IgD-negative memory B cell (primary cell): Measurements from ENCODE around the gene GPATCH3. TPM values are rescaled to one million over a fixed set of nuclear protein-coding genes. Genes with fewer than 3 reads are reported as not detected.

Experiments used
- H3K27ac Mint-ChIP-seq, 3 donors: one replicate each; pipeline ENCODE4 v1.8.0; 2020 to 2022; ENCODE audit warnings: mild to moderate bottlenecking in 3 of 3, mixed read lengths in 3 of 3, moderate library complexity in 1 of 3
- H3K27me3 Mint-ChIP-seq: one replicate; pipeline ENCODE4 v1.8.0; 2021; ENCODE audit warnings: mixed read lengths
- H3K36me3 Mint-ChIP-seq: one replicate; pipeline ENCODE4 v1.8.0; 2020; ENCODE audit warnings: mild to moderate bottlenecking, mixed read lengths
- H3K4me1 Mint-ChIP-seq, 3 donors: one replicate each; pipeline ENCODE4 v1.8.0; 2020 to 2022; ENCODE audit warnings: mixed read lengths in 3 of 3, mild to moderate bottlenecking in 1 of 3
- H3K4me3 Mint-ChIP-seq, 4 donors: one replicate each; pipeline ENCODE4 v1.8.0; 2020 to 2022; ENCODE audit warnings: mild to moderate bottlenecking in 4 of 4, mixed read lengths in 4 of 4, moderate library complexity in 3 of 4
- H3K9me3 Mint-ChIP-seq, 3 donors: one replicate each; pipeline ENCODE4 v1.8.0; 2020 to 2021; ENCODE audit warnings: mixed read lengths in 3 of 3, mild to moderate bottlenecking in 1 of 3
- polyA plus RNA-seq: library from polyadenylated mRNA; unstranded; fragments of 300-500 nt; fragmentation: Illumina TruSeq; gene quantifications from one replicate; pipeline ENCODE4 v1.2.3, GENCODE V29; 2021

Gene GPATCH3
- polyA plus RNA-seq, 1 donor from 2014 or later = 22.1 TPM

GRCh38 chr1:26863685-26864077 lies 36.6 kb downstream of the GPATCH3 start:
- peak overlapping the region; percentile 86 to 97 (median 96) for H3K4me3 Mint-ChIP-seq
- peak overlapping the region in 2 of 3 donors; percentile 56 to 79 for H3K27ac Mint-ChIP-seq
- no peaks in the 10 kb centered on the region for H3K9me3 Mint-ChIP-seq
- peaks cover 1% of the 10 kb centered on the region for H3K27me3 Mint-ChIP-seq
- H3K4me1 Mint-ChIP-seq = peaks cover 10 to 13% (median 11%) of the 10 kb centered on the region in 3 donors
- peaks cover 1% of the 10 kb centered on the region for H3K36me3 Mint-ChIP-seq

GRCh38 chr1:26862781-26863684 lies 37.2 kb downstream of the GPATCH3 start, which contains the start of gene SFN:
SFN (plus strand) TSS chr1:26863149; CDS start chr1:26863213, 64 bp downstream.
- Mint-ChIP-seq H3K4me1 (peaks cover 10 to 13% (median 11%) of the 10 kb centered on the region in 3 donors), H3K27me3 (peaks cover 1% of the 10 kb centered on the region), H3K27ac (peak within 1 kb of the TSS; percentile 56 to 79 (median 57)), H3K4me3 (peak within 1 kb of the TSS; percentile 86 to 97 (median 96)), H3K9me3 (no peaks in the 10 kb centered on the region), H3K36me3 (peaks cover 1% of the 10 kb centered on the region)

DNA sequence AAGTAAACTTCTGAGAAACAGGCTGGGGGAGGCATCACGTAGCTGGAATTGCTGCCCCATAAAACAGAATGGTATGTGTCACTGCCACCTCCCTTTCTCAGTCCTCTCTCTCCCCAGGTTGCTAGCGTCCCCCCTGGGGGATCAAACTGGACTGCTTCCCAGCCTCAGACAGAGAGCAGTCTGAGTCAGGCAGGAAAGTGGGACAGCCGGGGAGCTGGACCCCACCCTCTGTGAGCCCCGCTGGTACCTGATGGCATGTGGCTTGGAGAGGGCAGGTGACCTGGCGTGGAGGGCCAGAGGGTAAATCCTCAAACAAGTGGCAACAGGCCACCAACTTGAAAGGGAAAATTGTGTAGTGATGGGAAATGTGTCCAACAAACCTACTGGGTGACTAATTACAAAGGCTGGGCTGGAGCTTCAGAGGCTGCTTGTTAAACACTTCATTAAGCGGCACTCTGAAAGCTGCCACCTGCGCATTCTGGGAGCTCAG lies 38.3 kb downstream of the GPATCH3 start:
- Mint-ChIP-seq H3K9me3 (no peaks in the 10 kb centered on the region), H3K4me1 (peaks cover 10 to 13% (median 11%) of the 10 kb centered on the region in 3 donors), H3K36me3 (peaks cover 1% of the 10 kb centered on the region), H3K27me3 (peaks cover 1% of the 10 kb centered on the region), H3K4me3 (peak overlapping the region in 2 of 4 donors; percentile 68 to 86), H3K27ac (no peak overlapping the region)

DNA sequence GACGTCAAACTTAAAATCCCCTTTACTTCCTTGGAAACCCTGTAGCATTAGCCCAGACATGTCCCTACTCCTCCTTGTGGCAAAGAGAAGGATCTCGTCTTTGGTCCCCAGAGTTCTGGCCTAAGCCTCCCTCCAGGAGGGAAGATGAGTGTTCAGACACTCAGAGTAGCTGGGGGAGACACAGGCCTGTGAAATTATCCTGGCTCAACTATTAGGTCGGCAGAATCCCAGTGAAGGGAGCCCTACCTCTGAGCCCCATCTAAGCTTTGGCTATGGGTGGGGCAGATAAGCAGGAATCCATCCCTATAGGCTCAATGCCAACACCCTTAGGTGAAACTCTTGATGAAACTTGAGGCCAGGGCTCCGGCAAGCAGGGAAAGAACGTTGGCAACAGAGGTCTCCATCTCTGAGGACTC lies 39.0 kb downstream of the GPATCH3 start:
- Mint-ChIP-seq H3K9me3 (no peaks in the 10 kb centered on the region), H3K4me3 (peak overlapping the region in 1 of 4 donors; percentile 40), H3K36me3 (peaks cover 1% of the 10 kb centered on the region), H3K27me3 (peaks cover 1% of the 10 kb centered on the region), H3K27ac (peak overlapping the region in 1 of 3 donors; percentile 32), H3K4me1 (peaks cover 10 to 13% (median 11%) of the 10 kb centered on the region in 3 donors)

- H3K4me3 Mint-ChIP-seq = no peak overlapping the region
- no peak overlapping the region for H3K27ac Mint-ChIP-seq
- peaks cover under 1 to 8% (median 6%) of the 10 kb centered on the region in 3 donors for H3K4me1 Mint-ChIP-seq
- H3K9me3 Mint-ChIP-seq = no peaks in the 10 kb centered on the region
- H3K36me3 Mint-ChIP-seq = peaks cover 7% of the 10 kb centered on the region
- peaks cover under 1% of the 10 kb centered on the region for H3K27me3 Mint-ChIP-seq
These were observed 41.2 kb downstream of the GPATCH3 start for GRCh38 chr1:26858891-26859640.

DNA sequence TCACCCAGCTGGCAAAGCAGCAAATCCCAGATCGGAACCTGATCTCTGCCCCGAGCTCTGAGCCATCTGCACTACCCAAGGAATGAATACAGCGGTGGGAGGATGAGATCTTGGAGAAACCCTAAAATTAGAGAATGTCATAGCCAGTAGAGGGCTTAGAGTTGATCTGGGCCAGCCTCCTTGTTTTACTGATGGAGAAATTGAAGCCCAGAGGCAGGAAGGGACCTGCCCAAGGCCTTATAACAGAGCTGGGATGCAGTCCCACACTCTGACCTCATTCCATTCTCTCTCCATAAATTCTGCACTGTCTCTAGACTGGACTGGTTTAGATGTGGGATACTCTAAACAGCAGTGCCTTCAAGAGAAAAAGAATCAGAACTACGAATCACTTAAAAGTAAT lies 42.1 kb downstream of the GPATCH3 start:
- Mint-ChIP-seq H3K9me3 (no peaks in the 10 kb centered on the region), H3K4me3 (no peak overlapping the region), H3K4me1 (peaks cover 0 to 8% (median under 1%) of the 10 kb centered on the region in 3 donors), H3K27ac (no peak overlapping the region), H3K27me3 (no peaks in the 10 kb centered on the region), H3K36me3 (peaks cover 7% of the 10 kb centered on the region)

DNA sequence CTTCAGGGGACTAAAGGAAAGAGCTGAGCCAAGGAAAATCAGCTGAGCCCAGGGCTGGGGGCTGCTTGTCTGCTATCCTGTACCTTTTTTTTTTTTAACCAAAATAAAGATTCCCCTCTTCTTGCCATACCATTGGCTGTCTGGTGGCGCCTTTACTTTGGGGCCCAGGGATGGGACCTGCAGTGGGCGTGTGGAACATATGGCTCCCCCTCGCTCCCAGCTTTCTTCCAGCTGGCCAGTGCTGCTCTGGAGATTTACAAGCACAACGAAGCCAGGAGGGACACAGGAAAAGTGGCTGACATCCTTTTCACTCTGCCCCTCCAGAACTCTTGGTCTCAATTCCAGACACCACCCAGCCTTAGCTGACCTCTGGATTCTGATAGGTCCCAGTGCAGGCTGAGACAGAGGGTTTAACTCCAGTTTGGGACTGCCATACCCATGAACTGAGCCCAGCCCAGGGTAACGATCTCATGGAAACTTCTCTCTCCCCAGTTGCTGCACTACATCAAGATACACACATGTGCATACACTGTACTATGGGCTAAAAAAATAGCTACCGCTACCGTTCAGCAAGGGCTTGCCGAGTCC lies 42.7 kb downstream of the GPATCH3 start:
- Mint-ChIP-seq H3K4me3 (no peak overlapping the region), H3K36me3 (peaks cover 7% of the 10 kb centered on the region), H3K9me3 (no peaks in the 10 kb centered on the region), H3K4me1 (peaks cover 0 to 7% (median 0%) of the 10 kb centered on the region in 3 donors), H3K27me3 (no peaks in the 10 kb centered on the region), H3K27ac (no peak overlapping the region)

DNA sequence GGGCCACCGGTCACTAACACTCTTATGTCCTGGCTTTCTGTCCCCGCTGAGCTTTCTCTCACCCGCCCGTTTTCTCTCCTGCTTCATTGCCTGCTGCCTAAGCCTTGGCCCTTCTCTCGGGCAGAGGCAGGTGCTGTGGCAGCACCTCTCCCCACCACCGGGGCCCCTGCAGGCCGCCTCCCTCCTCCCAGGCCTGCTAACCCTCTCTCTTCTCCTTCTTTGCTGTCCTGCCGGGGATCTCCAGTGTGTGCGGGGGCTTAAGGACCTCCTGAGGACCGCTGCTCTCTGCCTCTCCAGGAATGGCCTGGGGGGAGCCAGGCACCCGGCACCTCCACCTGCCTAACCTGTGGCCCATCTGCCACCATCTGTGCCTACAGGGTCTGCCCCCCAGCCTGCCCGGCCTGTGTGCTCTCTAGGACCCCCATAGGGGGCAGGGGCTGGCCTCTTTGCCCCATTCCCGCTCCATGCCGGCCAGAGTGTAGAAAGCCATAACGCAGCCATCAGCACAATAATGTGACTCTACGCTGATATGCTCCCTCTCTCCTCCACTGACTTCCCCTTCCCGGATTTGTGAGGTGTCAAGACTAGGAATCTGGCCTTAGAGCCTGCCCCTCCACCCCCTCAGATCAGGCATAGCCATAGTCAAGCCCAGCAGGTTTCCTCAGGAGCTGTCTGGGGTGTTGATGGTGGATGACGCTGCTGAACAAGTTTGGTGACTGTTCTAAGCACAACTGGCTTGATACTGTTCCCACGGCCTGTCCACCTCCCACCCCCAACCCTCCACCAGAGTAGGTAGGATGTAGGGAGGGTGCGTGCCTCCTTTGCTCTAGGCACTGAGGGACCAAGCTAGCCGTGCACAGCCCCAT lies 43.4 kb downstream of the GPATCH3 start:
- H3K36me3 Mint-ChIP-seq = peaks cover 7% of the 10 kb centered on the region
- H3K27me3 Mint-ChIP-seq = no peaks in the 10 kb centered on the region
- peaks cover 0 to 3% (median under 1%) of the 10 kb centered on the region in 3 donors for H3K4me1 Mint-ChIP-seq
- no peak overlapping the region for H3K4me3 Mint-ChIP-seq
- H3K9me3 Mint-ChIP-seq = no peaks in the 10 kb centered on the region
- H3K27ac Mint-ChIP-seq = no peak overlapping the region

DNA sequence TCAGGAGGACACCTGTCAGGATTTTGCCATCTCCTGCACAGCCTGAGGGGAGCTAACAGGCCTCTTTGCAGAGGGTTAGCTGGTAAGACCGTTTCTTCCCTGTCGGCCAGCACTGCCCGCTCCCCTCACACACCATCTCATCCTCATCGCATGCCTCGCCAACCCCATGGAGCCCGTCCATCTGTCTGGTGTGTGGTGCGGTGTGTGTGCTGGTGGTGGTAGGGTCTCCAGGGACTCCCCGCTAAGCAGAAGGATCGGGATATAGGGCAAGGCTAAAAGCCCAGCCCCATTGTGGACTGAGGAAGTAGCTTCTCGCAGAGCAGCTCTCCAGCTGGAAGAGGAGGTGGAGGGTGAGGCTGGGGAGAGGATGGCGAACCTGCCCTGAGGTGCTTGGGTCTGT lies 44.1 kb downstream of the GPATCH3 start:
- Mint-ChIP-seq H3K27ac (no peak overlapping the region), H3K9me3 (no peaks in the 10 kb centered on the region), H3K4me3 (peak overlapping the region in 1 of 4 donors; percentile 44), H3K36me3 (peaks cover 7% of the 10 kb centered on the region), H3K4me1 (peaks cover 0 to 3% (median 2%) of the 10 kb centered on the region in 3 donors), H3K27me3 (no peaks in the 10 kb centered on the region)

DNA sequence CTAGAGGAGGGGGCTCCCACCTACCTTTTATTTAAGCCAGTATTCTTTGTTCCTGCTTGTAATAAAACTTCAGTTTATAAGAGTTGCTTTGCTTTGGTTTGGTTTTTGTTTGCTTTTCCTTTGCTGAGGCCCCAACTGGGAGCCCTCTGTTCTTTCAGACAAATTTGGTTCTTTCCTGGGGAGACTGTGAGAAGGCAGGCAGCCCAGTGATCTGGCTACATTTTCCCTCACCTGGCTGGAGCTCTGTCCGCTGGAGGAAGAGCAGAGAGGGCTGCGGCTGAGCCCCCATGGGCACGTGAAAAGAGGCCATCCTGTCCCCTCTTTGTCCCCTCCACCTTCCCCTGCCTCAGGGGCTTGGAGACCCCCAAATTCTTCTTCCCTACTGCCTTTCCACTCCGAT lies 44.6 kb downstream of the GPATCH3 start:
- Mint-ChIP-seq H3K4me3 (no peak overlapping the region), H3K9me3 (no peaks in the 10 kb centered on the region), H3K27me3 (no peaks in the 10 kb centered on the region), H3K27ac (no peak overlapping the region), H3K4me1 (peaks cover 0 to 3% (median 2%) of the 10 kb centered on the region in 3 donors), H3K36me3 (peaks cover 7% of the 10 kb centered on the region)

DNA sequence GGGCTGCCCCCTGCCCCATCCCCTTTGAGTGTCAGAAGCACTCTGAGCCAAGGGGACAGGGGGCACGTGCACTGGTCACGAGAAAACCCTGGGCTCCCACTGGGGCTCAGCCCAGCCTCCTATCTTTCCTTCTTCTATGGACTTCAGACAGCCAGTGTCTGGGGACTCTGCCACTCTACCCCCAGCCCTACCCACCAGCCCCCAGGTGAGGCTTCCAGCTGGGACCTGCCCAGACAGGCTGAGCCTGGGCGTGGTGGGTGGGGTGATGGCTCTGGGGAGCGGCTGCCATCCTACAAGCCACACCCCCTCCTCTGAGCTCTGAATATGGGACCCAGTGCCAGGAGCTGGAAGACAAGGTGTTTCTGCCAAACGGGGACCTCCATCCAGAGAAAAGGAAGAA lies 45.4 kb downstream of the GPATCH3 start:
- Mint-ChIP-seq H3K9me3 (no peaks in the 10 kb centered on the region), H3K4me1 (peaks cover 0 to 3% (median 2%) of the 10 kb centered on the region in 3 donors), H3K4me3 (no peak overlapping the region), H3K27ac (no peak overlapping the region), H3K36me3 (peaks cover 6% of the 10 kb centered on the region), H3K27me3 (no peaks in the 10 kb centered on the region)

DNA sequence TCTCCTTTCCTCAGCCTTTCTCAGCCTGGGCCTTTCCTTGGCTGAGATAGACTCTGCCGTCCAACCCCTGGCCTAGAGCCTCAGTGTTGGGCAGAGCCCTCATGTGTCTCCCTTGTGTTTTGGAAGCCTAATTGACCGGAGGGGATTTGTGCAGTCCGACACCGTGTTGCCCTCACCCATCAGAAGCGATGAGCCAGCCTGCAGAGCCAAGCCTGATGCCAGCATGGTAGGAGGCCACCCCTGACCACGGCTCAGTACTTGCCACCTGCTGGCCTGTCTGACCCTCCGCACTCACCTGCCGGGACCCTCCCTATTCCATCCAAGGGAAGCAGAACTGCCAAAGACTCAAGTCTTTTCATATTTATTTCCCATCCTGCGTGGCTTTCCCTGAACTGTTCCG lies 46.7 kb downstream of the GPATCH3 start:
- Mint-ChIP-seq H3K36me3 (peaks cover 6% of the 10 kb centered on the region), H3K4me3 (no peak overlapping the region), H3K27me3 (no peaks in the 10 kb centered on the region), H3K27ac (no peak overlapping the region), H3K4me1 (peaks cover 0 to 3% (median 2%) of the 10 kb centered on the region in 3 donors), H3K9me3 (no peaks in the 10 kb centered on the region)

- Mint-ChIP-seq H3K9me3 (no peaks in the 10 kb centered on the region), H3K36me3 (peaks cover 7% of the 10 kb centered on the region), H3K27ac (no peak overlapping the region), H3K4me1 (peaks cover 0 to 3% (median 2%) of the 10 kb centered on the region in 3 donors), H3K27me3 (no peaks in the 10 kb centered on the region), H3K4me3 (no peak overlapping the region)
These were observed 47.1 kb downstream of the GPATCH3 start for GRCh38 chr1:26853156-26853555.

DNA sequence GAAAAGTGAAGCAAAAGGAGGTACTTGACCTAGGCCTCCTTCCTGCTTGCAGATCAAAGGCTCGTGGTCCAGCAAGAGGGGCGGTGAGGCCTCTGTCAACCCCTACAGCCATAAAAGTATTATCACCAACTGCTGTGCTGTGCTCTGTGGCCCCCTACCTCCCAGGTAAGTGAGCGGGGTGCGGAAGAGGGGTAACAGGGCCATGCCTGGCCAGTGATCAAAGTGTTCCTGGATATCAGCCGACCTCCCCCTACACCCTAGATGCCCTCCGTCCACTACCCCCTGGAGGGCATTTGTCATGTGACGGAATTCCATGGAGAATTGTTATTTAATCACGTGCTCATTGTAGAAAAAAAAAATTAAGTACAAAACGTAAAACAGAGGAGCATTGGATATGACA lies 47.6 kb downstream of the GPATCH3 start:
- no peak overlapping the region for H3K4me3 Mint-ChIP-seq

More for the DNA sequence above, 47.6 kb downstream of the GPATCH3 start:
- Mint-ChIP-seq H3K27me3 (no peaks in the 10 kb centered on the region), H3K27ac (no peak overlapping the region), H3K9me3 (no peaks in the 10 kb centered on the region), H3K4me1 (peaks cover 0 to 3% (median 2%) of the 10 kb centered on the region in 3 donors), H3K36me3 (peaks cover 7% of the 10 kb centered on the region)
